Small intestine (tissue), 7 donors: ENCODE data around the gene MELK. TPM values are rescaled to one million over a fixed set of nuclear protein-coding genes. Genes with fewer than 3 reads are reported as not detected.

Experiments
- DNase-seq, 2 donors: peaks; one replicate each; pipeline versions ENCODE4 v3.0.0 to v3.0.0-alpha.2; 2013
- FAIRE-seq: peaks from 2 replicates; lab custom pipeline; 2012; peaks lifted over from hg19 to GRCh38; lab: Jason Lieb, UNC
- H3K27ac ChIP-seq, 3 donors: one replicate each; pipeline ENCODE4 v1.5.1; 2013; ENCODE audit warnings: low read length in 2 of 3, mild to moderate bottlenecking in 2 of 3, control low read depth in 1 of 3, inconsistent platforms in 1 of 3, low read depth in 1 of 3, moderate library complexity in 1 of 3
- H3K27me3 ChIP-seq, 3 donors: one replicate each; pipeline ENCODE4 v1.6.1; 2013; ENCODE audit warnings: low read length in 3 of 3, inconsistent platforms in 1 of 3; ENCODE audit not compliant: control insufficient read depth in 3 of 3, insufficient read depth in 3 of 3
- H3K36me3 ChIP-seq, 3 donors: one replicate each; pipeline ENCODE4 v1.6.1; 2013; ENCODE audit warnings: low read length in 3 of 3, inconsistent platforms in 1 of 3, low read depth in 1 of 3, mild to moderate bottlenecking in 1 of 3, moderate library complexity in 1 of 3; ENCODE audit not compliant: control insufficient read depth in 3 of 3, insufficient read depth in 2 of 3
- H3K4me1 ChIP-seq, 3 donors: one replicate each; pipeline ENCODE4 v1.6.1; 2013; ENCODE audit warnings: low read length in 2 of 3, inconsistent platforms in 1 of 3, low read depth in 1 of 3, mild to moderate bottlenecking in 1 of 3, moderate library complexity in 1 of 3; ENCODE audit not compliant: control insufficient read depth in 3 of 3, insufficient read depth in 2 of 3
- H3K4me3 ChIP-seq, 3 donors: one replicate each; pipeline ENCODE4 v1.5.1; 2013; ENCODE audit warnings: low read length in 3 of 3, control low read depth in 1 of 3, inconsistent platforms in 1 of 3, low read depth in 1 of 3, mild to moderate bottlenecking in 1 of 3, moderate library complexity in 1 of 3
- H3K9me3 ChIP-seq, 2 donors: one replicate each; pipeline ENCODE4 v1.6.1; 2013; ENCODE audit warnings: low read depth in 1 of 2, low read length in 1 of 2; ENCODE audit not compliant: control insufficient read depth in 2 of 2, insufficient read depth in 1 of 2
- WGBS, 3 donors: extraction: QIAGEN DNeasy Blood & Tissue Kit; methylation state at CpG; one replicate each; pipeline ENCODE4 v1.1.7; 2013; 5-methylcytosine and 5-hydroxymethylcytosine counted together
- polyA plus RNA-seq, 4 donors: library from polyadenylated mRNA; stranded (reverse) in 3 of 4; unstranded in 1 of 4; fragments of 200-250 nt in 3 of 4; fragments of 120-200 nt in 1 of 4; gene quantifications; one replicate each; pipeline versions ENCODE4 v1.2.1 to v1.2.3, GENCODE V29; 2013
- donor health status: healthy with polysubstance abuse.
- donor health status: control.
- donor health status: control.
- donor health status: Bipolar disorder and iron deficiency.
- donor health status: healthy.

The MELK gene
- polyA plus RNA-seq, 4 donors, result 0.81 to 13.8 (median 6.5) TPM

- Histone ChIP-seq H3K36me3 (no peaks in the 10 kb centered on the region), H3K4me3 (no peak overlapping the region), H3K9me3 (no peaks in the 10 kb centered on the region), H3K27me3 (no peaks in the 10 kb centered on the region), H3K4me1 (no peaks in the 10 kb centered on the region), H3K27ac (no peak overlapping the region)
- 89 to 90% (median 89%) methylated on average over 2 of the region's 2 CpGs for WGBS, 3 donors
- no peak for DNase-seq
- no peak for FAIRE-seq
Observed at GRCh38 chr9:36665387-36665786, 92.7 kb downstream of the MELK start.

GRCh38 chr9:36665921-36666431, 93.3 kb downstream of the MELK start:
- 89 to 94% (median 92%) methylated on average over 3 of the region's 3 CpGs for WGBS, 3 donors
- FAIRE-seq, result no peak
- H3K4me3 ChIP-seq, result no peak overlapping the region

GRCh38 chr9:36671561-36671960, 98.9 kb downstream of the MELK start:
- 93 to 98% (median 96%) methylated on average over 3 of the region's 3 CpGs for WGBS, 3 donors
- Histone ChIP-seq H3K27ac (no peak overlapping the region), H3K27me3 (no peaks in the 10 kb centered on the region), H3K36me3 (peaks cover 0 to 3% (median 0%) of the 10 kb centered on the region in 3 donors), H3K9me3 (no peaks in the 10 kb centered on the region), H3K4me3 (no peak overlapping the region), H3K4me1 (no peaks in the 10 kb centered on the region)
- FAIRE-seq, result no peak
- DNase-seq, result no peak

More at GRCh38 chr9:36665921-36666431, 93.3 kb downstream of the MELK start:
- Histone ChIP-seq H3K27ac (no peak overlapping the region), H3K36me3 (no peaks in the 10 kb centered on the region), H3K9me3 (no peaks in the 10 kb centered on the region), H3K27me3 (no peaks in the 10 kb centered on the region), H3K4me1 (no peaks in the 10 kb centered on the region)
- no peak for DNase-seq

GRCh38 chr9:36676091-36676490, 103.4 kb downstream of the MELK start:
- no peaks in the 10 kb centered on the region for H3K4me1 ChIP-seq
- no peak overlapping the region for H3K4me3 ChIP-seq
- no peaks in the 10 kb centered on the region for H3K27me3 ChIP-seq
- no peak for FAIRE-seq
- DNase-seq, result no peak
- H3K27ac ChIP-seq, result no peak overlapping the region
- no peaks in the 10 kb centered on the region for H3K9me3 ChIP-seq
- H3K36me3 ChIP-seq, result peaks cover 0 to 3% (median 0%) of the 10 kb centered on the region in 3 donors
- WGBS, 3 donors, result 89 to 97% (median 93%) methylated on average over 1 of the region's 1 CpG

- Histone ChIP-seq H3K9me3 (peaks cover 0 to 4% of the 10 kb centered on the region in 2 donors), H3K4me1 (no peaks in the 10 kb centered on the region), H3K36me3 (peaks cover 0 to 3% (median 0%) of the 10 kb centered on the region in 3 donors), H3K27me3 (no peaks in the 10 kb centered on the region), H3K27ac (no peak overlapping the region), H3K4me3 (no peak overlapping the region)
- 92 to 97% (median 95%) methylated on average over 8 of the region's 8 CpGs for WGBS, 3 donors
- DNase-seq (no peak), FAIRE-seq (no peak)
Observed at GRCh38 chr9:36676778-36677485, 104.2 kb downstream of the MELK start.

- H3K27me3 ChIP-seq, result no peaks in the 10 kb centered on the region
- no peak overlapping the region for H3K4me3 ChIP-seq
- H3K27ac ChIP-seq, result no peak overlapping the region
- FAIRE-seq, result no peak
- DNase-seq, result no peak
- H3K36me3 ChIP-seq, result peaks cover 0 to 3% (median 0%) of the 10 kb centered on the region in 3 donors
- peaks cover 0 to 4% of the 10 kb centered on the region in 2 donors for H3K9me3 ChIP-seq
- no peaks in the 10 kb centered on the region for H3K4me1 ChIP-seq
- 68 to 78% (median 76%) methylated on average over 2 of the region's 2 CpGs for WGBS, 3 donors
Observed at GRCh38 chr9:36677611-36678010, 104.9 kb downstream of the MELK start.

GRCh38 chr9:36679710-36680109, 107.0 kb downstream of the MELK start:
- FAIRE-seq (no peak), DNase-seq (no peak)
- Histone ChIP-seq H3K4me1 (no peaks in the 10 kb centered on the region), H3K36me3 (no peaks in the 10 kb centered on the region), H3K9me3 (peaks cover 0 to 4% of the 10 kb centered on the region in 2 donors), H3K27ac (no peak overlapping the region), H3K27me3 (no peaks in the 10 kb centered on the region), H3K4me3 (no peak overlapping the region)
- 80 to 88% (median 86%) methylated on average over 2 of the region's 2 CpGs for WGBS, 3 donors

- FAIRE-seq (no peak), DNase-seq (no peak)
- Histone ChIP-seq H3K27me3 (no peaks in the 10 kb centered on the region), H3K4me3 (no peak overlapping the region), H3K27ac (no peak overlapping the region), H3K9me3 (peaks cover 0 to 2% of the 10 kb centered on the region in 2 donors), H3K36me3 (no peaks in the 10 kb centered on the region), H3K4me1 (no peaks in the 10 kb centered on the region)
- 58 to 84% (median 58%) methylated on average over 3 of the region's 3 CpGs for WGBS, 3 donors
Observed at GRCh38 chr9:36686471-36686870, 113.8 kb downstream of the MELK start.
